ENCODE data around the gene SUSD6. TPM values are rescaled to one million over a fixed set of nuclear protein-coding genes. Genes with fewer than 3 reads are reported as not detected.

SUSD6 gene
- total RNA-seq, 1 experiment from 2014 or later = 24.1 TPM

DNA sequence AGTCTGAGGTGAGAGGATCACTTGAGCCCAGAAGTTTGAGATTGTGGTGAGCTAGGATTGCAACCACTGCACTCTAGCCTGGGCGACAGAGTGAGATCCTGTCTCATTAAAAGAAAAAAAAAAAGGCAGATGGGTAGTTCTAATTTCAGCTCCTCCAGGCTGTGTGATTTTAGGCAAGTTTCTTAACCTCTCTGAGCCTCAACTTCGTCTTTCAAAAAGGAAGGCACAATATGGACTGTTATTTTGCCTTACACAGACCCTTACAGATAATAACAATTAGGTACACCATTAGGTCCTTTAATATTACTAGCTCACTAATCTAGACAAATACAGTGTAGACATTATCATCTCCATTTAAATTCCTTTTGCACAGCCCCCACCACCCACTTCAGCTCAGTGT is 31.9 kb upstream of the SUSD6 start:
- ChIA-PET POLR2A (ENCODE audit: unreplicated experiment) (no interaction called here), CTCF (no interaction called here)
- Histone ChIP-seq H3K9me3 (ENCODE audit: insufficient read depth, low read depth) (no peaks in the 10 kb centered on the region), H3K27ac (no peak overlapping the region), H3K79me2 (ENCODE audit: low read depth) (no peaks in the 10 kb centered on the region), H3K36me3 (ENCODE audit: low read depth) (no peaks in the 10 kb centered on the region), H3K4me3 (no peak overlapping the region), H3K4me1 (replicated peaks; ENCODE audit: insufficient read depth) (peaks cover 21% of the 10 kb centered on the region), H3K4me2 (peak overlapping the region; percentile 31), H4K20me1 (ENCODE audit: insufficient read depth) (no peaks in the 10 kb centered on the region), H2AFZ (no peak overlapping the region), H3K27me3 (ENCODE audit: insufficient read depth, low read depth) (peaks cover 2% of the 10 kb centered on the region; the same call in 1 of the 2 replicates), H3K9me2 (ENCODE audit: insufficient read depth) (no peaks in the 10 kb centered on the region), H3F3A (ENCODE audit: insufficient read depth, low read depth) (peaks cover 11% of the 10 kb centered on the region; the same call in 1 of the 2 replicates)
- no peak for TF ChIP-seq EZH2 (IDR thresholded peaks at IDR 0.05; ENCODE audit: low read depth)
- TF ChIP-seq, protein P1, sequence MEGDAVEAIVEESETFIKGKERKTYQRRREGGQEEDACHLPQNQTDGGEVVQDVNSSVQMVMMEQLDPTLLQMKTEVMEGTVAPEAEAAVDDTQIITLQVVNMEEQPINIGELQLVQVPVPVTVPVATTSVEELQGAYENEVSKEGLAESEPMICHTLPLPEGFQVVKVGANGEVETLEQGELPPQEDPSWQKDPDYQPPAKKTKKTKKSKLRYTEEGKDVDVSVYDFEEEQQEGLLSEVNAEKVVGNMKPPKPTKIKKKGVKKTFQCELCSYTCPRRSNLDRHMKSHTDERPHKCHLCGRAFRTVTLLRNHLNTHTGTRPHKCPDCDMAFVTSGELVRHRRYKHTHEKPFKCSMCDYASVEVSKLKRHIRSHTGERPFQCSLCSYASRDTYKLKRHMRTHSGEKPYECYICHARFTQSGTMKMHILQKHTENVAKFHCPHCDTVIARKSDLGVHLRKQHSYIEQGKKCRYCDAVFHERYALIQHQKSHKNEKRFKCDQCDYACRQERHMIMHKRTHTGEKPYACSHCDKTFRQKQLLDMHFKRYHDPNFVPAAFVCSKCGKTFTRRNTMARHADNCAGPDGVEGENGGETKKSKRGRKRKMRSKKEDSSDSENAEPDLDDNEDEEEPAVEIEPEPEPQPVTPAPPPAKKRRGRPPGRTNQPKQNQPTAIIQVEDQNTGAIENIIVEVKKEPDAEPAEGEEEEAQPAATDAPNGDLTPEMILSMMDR (conservative IDR thresholded peaks at IDR 0.05) = no peak
- intact Hi-C loops (cut with micrococcal nuclease; ENCODE audit: unreplicated experiment) = no loop called here
- no TSS peak for BruUV-seq (replicated peaks)
- DNase-seq = no peak

DNA sequence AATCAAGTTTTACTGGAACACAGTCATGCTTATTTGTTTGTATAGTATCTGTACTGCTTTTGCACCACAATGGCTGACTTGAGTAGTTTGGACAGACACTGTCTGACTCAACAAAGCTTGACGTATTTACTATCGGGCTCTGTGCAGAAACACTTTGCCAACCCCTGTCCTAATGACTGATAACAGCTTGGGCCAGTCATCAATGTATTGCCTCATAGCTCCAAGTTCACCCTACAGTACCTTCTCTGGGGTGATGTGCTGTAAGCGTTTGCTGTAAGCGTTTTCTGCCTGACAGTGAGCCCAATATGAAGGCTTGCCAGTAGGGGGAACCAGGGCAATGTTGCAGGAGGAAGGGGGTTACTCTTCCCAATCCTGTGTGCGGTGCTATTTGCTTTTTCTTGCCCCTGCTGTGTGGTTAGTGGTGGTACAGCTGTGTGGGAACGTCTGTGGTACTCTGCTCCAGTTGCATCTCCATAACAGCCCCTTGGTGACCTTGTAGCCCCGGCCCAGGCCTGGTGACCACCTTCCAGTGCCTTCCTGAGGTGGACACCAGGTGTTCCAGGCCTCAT is 31.3 kb upstream of the SUSD6 start:
- CTCF ChIA-PET = no interaction called here
- no peaks in the 10 kb centered on the region for H3K36me3 ChIP-seq (ENCODE audit: low read depth)
- peak overlapping the region; percentile 31 for H3K4me2 ChIP-seq
- H3K27ac ChIP-seq = no peak overlapping the region
- no peak overlapping the region for H3K4me3 ChIP-seq
- no peak overlapping the region for H2AFZ ChIP-seq
- peaks cover 21% of the 10 kb centered on the region for H3K4me1 ChIP-seq (replicated peaks; ENCODE audit: insufficient read depth)
- intact Hi-C loops (cut with micrococcal nuclease; ENCODE audit: unreplicated experiment) = no loop called here
- BruUV-seq (replicated peaks) = no TSS peak
- peak; percentile 44 to 95 for DNase-seq
- no peaks in the 10 kb centered on the region for H3K79me2 ChIP-seq (ENCODE audit: low read depth)
- POLR2A ChIA-PET (ENCODE audit: unreplicated experiment) = no interaction called here
- peaks cover 11% of the 10 kb centered on the region; the same call in 1 of the 2 replicates for H3F3A ChIP-seq (ENCODE audit: insufficient read depth, low read depth)
- H3K9me3 ChIP-seq (ENCODE audit: insufficient read depth, low read depth) = no peaks in the 10 kb centered on the region
- no peaks in the 10 kb centered on the region for H3K27me3 ChIP-seq (ENCODE audit: insufficient read depth, low read depth)
- TF ChIP-seq EZH2 (IDR thresholded peaks at IDR 0.05; ENCODE audit: low read depth) = no peak
- TF ChIP-seq, protein P1 (conservative IDR thresholded peaks at IDR 0.05) = peak; percentile 64; the same call in 1 of the 2 replicates
- H4K20me1 ChIP-seq (ENCODE audit: insufficient read depth) = no peaks in the 10 kb centered on the region
- no peaks in the 10 kb centered on the region for H3K9me2 ChIP-seq (ENCODE audit: insufficient read depth)

DNA sequence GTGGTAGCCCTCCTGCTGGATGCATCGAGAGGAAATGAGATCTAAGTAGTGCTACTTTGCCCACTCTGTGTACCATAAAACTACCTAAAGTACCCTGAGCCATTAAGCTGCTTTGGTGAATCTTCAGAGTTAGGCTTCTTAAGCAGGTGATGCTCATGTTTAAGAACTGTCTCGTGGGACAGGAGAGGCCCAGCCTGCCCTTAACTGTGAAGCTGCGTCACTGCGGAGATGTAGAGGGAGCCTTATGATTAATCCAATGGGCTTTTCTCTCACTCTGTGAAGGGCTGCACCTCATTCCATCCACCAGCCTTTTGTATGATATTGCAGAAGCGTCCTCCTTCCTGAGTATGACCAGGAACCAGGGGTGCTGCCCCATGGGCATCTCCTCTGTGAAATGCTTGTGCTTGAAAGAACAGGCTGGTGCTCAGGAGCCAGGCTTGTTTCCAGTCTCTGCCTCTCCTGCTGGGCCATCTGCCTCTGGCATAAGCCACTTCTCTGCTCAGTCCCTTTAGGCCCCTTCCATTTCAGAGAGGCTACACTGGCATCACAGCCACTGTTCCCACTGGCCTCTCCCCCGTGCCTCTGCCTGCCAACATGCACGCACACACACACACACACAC is 30.0 kb upstream of the SUSD6 start:
- CTCF ChIA-PET = interaction anchor here (0.7 kb wide), 2 partner anchors 34 to 172 kb away, joined by 7 to 9 read pairs; no protein-coding TSS in a partner anchor
- no peaks in the 10 kb centered on the region for H4K20me1 ChIP-seq (ENCODE audit: insufficient read depth)
- intact Hi-C loops (cut with micrococcal nuclease; ENCODE audit: unreplicated experiment) = no loop called here

More for the DNA sequence above, 30.0 kb upstream of the SUSD6 start:
- no peak overlapping the region for H3K4me3 ChIP-seq
- H3K4me2 ChIP-seq = no peak overlapping the region
- no TSS peak for BruUV-seq (replicated peaks)
- POLR2A ChIA-PET (ENCODE audit: unreplicated experiment) = no interaction called here
- no peaks in the 10 kb centered on the region for H3K27me3 ChIP-seq (ENCODE audit: insufficient read depth, low read depth)
- no peak overlapping the region for H2AFZ ChIP-seq
- H3K9me2 ChIP-seq (ENCODE audit: insufficient read depth) = no peaks in the 10 kb centered on the region
- H3K9me3 ChIP-seq (ENCODE audit: insufficient read depth, low read depth) = no peaks in the 10 kb centered on the region
- no peak overlapping the region for H3K27ac ChIP-seq
- no peaks in the 10 kb centered on the region for H3K79me2 ChIP-seq (ENCODE audit: low read depth)
- no peak for DNase-seq
- peaks cover 15% of the 10 kb centered on the region for H3K4me1 ChIP-seq (replicated peaks; ENCODE audit: insufficient read depth)
- H3F3A ChIP-seq (ENCODE audit: insufficient read depth, low read depth) = peaks cover 11% of the 10 kb centered on the region; the same call in 1 of the 2 replicates
- TF ChIP-seq, protein P1 (conservative IDR thresholded peaks at IDR 0.05) = no peak
- no peak for TF ChIP-seq EZH2 (IDR thresholded peaks at IDR 0.05; ENCODE audit: low read depth)
- H3K36me3 ChIP-seq (ENCODE audit: low read depth) = no peaks in the 10 kb centered on the region

All from PC-9 (cell line).